Skeletal muscle cell (primary cell): ENCODE measurements around the gene RPS16.

Source experiments
- DNase-seq: peaks from one replicate; pipeline ENCODE4 v3.0.0-alpha.2; 2010; ENCODE audit warnings: low read depth
- H3K4me3 ChIP-seq: 2 replicates; pipeline ENCODE4 v1.5.1; 2011; ENCODE audit warnings: low read depth, mild to moderate bottlenecking, control low read depth, low read length, moderate library complexity

The RPS16 gene

DNA sequence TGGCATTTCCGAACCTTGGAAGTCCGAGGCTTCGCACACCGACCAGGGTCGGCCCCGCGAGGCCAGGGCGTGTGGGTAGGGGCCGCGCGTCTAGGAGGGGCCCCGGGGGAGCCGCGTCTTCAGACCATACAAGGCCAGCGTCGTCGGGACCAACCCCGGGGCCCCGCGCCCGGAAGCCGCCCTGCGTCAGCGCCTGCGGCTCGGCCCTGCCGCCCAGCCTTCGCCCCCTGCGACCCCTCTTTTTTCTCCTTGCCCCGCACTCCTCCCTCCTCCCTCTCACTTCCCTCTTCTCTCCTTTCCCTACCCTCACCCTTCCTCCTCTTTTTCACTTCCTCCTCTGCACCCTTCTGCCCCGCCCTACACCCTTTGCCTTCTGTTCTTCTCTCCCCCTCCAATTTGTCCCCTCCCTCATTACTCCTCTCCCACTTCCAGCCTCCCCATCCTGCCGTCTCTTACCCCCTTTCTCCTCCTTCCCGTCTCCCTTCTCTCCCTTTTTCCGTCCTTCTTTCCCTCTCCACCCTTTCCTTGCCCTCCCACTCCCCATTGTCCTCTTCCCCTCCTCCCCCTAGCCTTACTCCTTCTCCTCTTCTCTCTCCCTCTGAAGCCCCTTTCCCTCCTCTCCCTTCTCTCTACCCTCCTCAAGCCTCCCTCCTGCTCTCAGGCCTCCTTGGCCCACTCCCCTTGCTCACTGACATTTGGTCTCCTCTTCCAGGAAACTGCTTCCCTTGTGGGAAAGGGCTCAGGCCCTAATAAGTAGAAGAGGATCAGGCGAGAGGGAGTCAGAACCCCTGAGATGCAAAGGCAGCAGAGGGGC lies 25.5 kb downstream of the RPS16 start:
- no peak for DNase-seq
- peak overlapping the region; percentile 97 for H3K4me3 ChIP-seq

DNA sequence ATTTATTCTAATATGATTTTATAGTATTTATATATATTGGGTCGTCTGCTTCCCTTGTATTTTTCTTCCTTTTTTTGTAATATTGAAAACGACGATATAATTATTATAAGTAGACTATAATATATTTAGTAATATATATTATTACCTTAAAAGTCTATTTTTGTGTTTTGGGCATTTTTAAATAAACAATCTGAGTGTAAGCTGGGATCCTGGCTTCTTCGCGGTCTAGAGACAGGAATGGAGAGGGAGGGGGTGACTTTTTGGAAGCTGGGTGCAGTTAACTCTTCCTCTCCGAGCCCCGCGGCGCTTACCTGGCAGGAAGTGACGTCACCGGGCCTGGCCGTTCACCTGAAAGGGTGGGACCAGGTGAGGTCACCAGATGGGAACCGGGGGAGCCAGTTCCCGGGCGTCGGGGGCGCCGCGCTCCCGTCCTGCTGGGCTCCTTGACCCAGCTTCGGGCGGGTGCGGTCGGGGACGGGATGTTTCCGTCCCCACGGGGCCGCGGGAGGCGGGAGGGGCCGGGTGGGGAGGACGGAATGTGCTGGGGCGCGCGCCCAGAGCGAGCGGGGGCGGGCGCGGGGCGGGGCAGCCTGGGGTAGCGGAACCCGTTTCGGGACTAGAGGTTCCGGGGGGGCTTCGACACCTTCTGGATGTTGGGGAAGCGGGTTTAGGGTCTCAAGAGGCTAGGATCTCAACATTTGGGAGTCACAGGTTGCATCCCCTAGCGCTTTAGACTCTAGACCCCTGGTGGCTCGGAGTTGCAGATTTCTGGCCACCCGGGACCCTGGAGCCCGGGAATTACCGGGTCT lies 26.3 kb downstream of the RPS16 start:
- peak; percentile 61 for DNase-seq

DNA sequence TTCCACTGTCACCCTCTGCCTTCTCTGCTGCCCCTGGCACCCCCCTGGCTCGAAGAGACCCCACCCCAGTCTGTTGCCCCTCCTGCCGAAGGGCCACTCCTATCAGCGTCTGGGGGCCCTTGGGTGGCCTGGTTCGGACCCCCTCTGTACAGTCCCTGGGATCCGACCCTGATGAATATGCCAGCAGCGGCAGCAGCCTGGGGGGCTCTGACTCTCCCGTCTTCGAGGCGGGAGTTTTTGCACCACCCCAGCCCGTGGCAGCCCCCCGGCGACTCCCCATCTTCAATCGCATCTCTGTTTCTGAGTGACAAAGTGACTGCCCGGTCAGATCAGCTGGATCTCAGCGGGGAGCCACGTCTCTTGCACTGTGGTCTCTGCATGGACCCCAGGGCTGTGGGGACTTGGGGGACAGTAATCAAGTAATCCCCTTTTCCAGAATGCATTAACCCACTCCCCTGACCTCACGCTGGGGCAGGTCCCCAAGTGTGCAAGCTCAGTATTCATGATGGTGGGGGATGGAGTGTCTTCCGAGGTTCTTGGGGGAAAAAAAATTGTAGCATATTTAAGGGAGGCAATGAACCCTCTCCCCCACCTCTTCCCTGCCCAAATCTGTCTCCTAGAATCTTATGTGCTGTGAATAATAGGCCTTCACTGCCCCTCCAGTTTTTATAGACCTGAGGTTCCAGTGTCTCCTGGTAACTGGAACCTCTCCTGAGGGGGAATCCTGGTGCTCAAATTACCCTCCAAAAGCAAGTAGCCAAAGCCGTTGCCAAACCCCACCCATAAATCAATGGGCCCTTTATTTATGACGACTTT lies 27.1 kb downstream of the RPS16 start:
- H3K4me3 ChIP-seq, result peak overlapping the region; percentile 97

More for the DNA sequence above, 26.3 kb downstream of the RPS16 start:
- peak overlapping the region; percentile 97 for H3K4me3 ChIP-seq

DNA sequence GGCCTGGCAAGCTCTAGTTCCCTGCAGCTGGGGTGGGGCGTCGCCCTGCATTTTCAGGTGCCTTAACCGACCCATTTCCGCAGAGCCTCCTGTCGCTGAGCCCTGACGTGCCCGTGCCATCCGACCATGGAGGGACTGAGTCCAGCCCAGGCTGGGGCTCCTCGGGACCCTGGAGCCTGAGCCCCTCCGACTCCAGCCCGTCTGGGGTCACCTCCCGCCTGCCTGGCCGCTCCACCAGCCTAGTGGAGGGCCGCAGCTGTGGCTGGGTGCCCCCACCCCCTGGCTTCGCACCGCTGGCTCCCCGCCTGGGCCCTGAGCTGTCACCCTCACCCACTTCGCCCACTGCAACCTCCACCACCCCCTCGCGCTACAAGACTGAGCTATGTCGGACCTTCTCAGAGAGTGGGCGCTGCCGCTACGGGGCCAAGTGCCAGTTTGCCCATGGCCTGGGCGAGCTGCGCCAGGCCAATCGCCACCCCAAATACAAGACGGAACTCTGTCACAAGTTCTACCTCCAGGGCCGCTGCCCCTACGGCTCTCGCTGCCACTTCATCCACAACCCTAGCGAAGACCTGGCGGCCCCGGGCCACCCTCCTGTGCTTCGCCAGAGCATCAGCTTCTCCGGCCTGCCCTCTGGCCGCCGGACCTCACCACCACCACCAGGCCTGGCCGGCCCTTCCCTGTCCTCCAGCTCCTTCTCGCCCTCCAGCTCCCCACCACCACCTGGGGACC lies 27.9 kb downstream of the RPS16 start:
- no peak for DNase-seq
- H3K4me3 ChIP-seq, result peak overlapping the region; percentile 97

More for the DNA sequence above, 27.1 kb downstream of the RPS16 start:
- DNase-seq, result no peak

DNA sequence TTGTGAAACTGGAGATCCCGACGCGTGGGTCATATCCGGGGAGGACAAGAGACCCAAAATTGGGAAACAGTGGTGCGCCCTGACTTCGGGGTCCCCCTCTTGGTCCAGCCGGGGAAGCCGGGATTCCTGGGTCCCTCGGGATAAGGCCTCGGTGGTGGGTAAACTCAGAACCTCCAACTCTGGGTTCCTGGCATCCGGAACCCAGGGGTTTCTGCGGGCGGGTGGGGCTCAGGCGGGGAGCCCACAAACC lies 28.4 kb downstream of the RPS16 start:
- peak overlapping the region; percentile 97 for H3K4me3 ChIP-seq
- DNase-seq, result no peak

DNA sequence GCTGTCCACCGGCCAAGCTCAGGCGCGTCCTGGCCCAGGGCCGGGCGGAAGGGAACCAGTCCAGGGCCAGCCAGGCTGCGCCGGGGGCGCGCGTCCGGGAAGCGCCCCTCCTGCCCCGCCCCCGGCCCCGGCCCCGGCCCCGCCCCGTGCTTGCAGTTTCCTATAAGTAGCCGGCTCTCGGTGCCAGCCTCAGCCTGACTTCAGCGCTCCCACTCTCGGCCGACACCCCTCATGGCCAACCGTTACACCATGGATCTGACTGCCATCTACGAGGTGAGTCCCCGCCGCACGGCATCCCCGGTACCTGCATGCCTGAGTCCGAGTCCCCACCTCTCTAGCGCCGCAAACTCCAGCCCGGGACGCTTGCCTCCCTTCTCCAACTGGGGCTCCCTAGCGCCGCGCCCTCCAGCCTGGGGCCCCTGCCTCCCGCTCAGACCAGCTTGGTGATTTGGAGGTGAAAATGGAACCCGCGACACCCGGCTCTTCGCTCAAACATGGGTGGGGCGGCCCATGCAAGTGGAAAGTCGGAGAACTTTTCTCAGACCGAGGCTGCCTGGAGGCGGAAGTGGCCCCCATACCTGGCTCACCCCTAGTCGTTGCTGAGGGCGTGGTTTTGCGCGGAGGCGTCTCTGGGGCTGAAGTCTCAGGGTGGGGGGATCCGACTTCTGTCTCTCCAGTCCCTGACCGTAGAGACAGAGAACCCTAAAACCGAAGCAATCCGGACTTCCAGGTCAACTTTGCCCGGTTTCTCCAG lies 28.9 kb downstream of the RPS16 start, which contains the start of gene ZFP36:
ZFP36 (plus strand) TSS at position 192 of the 754 bp plus-strand sequence; CDS start at position 250, 58 bp downstream.
- H3K4me3 ChIP-seq, result peak within 1 kb of the TSS; percentile 97
- peak; percentile 63 for DNase-seq

DNA sequence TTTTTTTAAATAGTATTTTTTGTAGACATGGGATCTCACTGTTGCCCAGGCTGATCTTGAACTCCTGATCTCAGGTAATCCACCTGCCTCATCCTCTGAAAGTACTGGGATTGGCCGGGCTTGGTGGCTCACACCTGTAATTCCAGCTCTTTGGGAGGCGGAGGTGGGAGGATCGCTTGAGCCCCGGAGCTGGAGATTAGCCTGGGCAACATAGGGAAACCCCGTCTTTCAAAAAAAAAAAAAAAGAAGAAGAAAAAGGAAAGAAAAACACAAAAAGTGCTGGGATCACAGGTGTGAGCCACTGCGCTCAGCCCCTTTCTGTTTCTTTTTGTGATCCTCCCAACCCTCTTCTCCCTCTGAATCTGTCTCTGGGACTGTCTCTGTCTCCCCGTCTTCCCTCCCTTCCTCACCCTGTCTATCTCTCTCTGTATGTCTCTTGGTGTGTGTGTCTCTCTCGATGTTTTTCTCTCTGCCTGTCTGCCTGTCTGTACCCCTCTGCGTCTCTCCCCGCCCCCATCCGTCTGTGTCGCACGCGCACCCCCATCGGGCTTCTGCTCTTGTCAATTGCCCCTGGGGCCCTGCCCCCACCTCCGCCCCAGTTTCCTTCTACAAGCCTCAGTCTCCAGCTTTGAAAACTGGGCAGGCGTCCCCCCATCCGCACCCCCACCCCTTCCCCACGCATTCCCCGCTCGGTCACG lies 29.6 kb downstream of the RPS16 start:
- DNase-seq, result no peak
- peak overlapping the region; percentile 97 for H3K4me3 ChIP-seq

DNA sequence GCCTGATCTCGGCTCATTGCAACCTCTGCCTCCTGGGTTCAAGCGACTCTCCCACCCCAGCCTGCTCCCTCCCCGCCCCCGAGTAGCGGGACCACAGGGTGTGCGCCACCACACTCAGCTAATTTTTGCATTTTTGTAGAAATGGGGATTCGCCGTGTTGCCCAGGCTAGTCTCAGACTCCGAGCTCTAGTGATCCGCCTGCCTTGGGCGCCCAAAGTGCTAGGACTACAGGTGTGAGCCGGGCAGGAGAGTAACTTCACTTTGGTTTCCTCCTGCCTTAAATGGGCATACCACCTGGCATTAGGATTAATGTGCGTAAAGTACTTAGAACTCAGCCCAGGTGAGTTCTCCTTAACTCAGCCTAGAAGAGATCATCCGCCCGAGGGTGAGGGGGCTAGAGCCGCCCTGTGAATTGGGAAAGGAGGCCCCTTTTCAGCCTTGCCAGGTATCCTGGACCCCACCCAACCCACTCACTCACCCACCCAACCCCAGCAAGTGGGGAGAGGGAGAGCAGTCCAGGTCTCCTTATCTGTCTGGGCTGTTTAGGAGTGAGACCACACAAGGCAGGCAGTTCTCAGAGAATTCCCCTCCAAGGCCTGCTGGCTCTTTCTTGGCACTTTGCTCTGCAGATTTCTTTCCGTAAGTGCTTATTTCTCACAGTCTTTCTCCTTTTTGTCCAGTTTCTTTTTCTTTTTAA lies 30.3 kb downstream of the RPS16 start:
- H3K4me3 ChIP-seq, result no peak overlapping the region
- no peak for DNase-seq

DNA sequence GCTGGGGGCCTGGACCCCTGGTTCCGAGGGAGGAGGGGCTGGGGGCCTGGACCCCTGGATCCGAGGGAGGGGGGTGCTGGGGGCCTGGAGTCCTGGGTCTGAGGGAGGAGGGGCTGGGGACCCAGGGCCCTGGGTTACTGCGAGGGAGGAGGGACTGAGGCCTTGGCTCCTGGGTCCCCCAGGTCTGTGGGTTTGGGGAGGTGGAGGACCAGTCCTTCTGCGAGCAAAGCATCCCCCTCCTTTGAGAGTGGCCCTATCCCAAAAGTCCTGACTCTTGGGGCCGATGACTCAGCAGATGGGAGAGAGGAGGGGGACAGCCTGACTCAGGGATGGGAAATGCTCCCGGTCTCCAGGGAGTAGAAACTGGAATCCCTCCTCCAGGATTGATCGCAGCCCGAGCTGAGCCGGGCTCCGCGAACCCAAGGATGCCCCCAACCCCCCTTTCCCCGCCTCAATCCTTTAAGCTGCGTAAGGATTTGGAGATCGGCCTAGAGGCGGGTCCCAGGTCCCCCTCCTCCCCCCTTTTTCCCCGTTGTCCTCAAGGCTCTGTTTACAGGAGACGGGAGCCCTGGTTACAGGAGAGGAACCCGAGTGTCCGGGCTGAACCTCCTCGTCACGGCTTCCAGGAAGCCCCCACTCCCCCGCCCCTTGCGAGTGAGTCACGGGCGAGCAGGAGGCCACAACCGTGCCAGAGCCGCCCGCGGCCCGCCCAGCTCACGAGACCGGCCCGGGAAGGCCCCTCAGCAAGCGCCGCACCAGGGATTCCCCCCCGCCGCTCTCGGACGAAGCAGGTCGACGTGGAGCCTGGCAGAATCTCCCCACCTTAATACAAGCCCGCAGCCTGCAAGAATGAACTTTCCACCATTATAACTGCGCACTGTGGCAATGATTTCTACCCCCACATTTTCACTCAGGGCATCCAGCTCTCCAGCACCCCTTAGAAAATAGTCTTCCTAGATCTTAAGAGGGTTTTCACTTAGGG lies 32.1 kb downstream of the RPS16 start:
- H3K4me3 ChIP-seq, result peak overlapping the region; percentile 40
- peak; percentile 98 for DNase-seq

DNA sequence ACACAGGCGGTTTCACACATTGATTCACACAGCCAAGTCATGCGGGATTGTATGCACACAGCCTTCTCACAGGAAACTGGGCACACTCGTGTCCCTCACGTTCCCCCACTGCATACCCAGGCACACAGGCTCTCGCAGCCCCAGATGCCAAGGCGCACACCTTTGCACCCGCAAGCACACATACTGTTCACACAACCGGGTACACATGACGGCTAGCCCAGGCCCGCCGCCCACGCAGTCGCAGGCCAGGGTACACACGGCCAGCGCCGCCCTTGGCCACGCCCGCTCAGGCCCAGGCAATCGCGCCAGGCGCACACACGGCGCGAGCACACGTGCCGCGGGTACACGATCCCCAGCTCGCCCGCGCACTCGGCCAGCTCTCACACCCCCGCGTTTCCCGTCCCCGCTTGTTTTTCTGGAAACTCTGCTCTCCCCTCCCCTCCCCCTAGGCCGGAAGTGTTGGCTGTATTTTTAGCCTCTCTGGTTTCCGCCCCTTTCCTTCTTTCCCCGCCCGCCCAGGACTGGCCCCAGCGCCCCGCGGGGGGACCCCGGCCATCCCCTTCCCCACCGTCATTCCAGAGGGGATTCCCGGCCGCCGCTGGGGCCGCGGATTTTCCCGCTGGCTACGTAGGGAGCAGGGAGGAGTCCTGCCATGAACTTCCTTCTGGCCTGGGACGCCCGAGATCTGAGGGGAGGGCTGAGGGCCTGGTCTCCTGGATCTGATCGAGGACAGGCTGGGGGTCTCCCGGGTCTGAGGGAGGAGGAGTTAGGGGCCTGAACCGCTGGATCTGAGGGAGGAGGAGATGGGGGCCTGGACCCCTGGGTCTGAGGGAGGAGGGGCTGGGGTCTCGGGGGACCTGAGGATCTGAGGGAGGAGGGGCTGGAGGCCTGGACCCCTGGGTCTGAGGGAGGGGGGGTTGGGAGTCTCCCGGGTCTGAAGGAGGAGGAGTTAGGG lies 33.1 kb downstream of the RPS16 start:
- DNase-seq, result peak; percentile 79
- H3K4me3 ChIP-seq, result peak overlapping the region; percentile 40

DNA sequence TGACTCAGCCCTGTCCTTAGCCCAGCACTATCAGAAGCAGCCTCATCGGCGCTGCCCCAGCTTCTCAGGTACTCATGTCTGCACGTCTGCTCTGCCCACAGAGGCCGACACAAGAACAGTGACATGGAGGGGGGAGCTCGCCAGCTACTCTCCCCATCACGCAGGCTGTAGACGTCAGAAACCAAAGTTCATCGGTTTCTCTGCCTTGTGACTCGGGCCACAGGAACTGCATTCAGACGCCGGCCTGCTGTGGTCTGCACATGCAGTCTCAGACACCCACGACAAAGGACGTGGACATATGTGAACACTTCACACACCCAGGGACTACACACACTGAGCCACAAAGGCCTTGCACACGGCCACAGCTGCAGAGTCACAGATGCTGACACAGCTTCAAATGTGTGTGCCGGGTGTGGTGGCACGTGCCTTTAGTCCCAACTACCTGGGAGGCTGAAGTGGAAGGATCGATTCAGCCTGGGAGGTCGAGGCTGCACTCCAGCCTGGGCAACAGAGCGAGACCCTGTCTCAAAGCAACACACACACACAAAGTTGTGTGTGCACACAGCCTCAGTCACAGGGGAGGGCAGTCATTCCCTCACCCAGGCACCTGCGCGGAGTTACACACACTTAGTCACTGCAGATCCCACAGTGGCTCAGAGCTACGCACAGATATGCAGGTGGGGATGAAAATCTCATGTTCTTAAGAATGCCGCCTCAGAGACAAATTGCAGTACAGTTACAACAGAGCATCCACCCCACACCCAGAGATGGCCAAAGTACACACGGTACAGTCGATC lies 34.0 kb downstream of the RPS16 start:
- DNase-seq, result peak; percentile 72
- no peak overlapping the region for H3K4me3 ChIP-seq

DNA sequence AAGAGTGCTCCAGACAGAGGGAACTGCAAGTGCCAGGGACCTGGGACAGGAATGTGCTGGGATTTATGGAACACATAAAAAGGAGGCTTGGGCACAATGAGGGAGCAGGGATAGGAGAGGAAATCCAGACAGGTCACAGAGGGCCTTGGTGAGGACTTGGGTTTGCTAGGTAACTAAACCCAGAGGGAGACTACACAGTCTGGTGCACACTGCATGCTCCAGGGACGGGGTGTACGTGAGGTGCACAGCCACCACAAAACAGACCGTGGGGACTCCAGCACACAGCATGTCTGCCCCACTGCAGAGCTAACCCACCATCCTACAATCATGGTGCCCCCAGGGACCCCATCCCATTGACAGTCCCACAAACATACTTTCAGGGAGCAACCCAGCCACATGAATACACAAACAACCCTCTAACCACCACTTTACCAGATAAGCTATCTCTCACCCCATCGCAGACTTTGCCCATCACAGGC lies 34.6 kb downstream of the RPS16 start:
- no peak overlapping the region for H3K4me3 ChIP-seq
- DNase-seq, result no peak

DNA sequence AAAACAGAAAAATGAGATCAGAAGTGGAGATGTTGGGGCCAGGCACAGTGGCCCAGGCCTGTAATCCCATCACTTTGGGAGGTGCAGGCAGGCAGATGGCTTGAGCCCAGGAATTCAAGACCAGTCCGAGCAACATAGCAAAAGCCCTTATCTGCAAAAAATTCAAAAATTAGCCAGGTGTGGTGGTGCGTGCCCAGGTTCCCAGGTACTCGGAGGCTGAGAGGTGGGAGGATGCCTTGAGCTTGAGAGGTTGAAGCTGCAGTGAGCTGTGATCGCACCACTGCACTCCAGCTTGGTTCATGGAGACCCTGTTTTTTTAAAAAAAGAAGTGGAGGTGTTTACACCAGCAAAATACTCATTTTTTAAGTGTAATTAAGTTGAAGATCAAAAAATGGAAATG lies 35.7 kb downstream of the RPS16 start:
- no peak overlapping the region for H3K4me3 ChIP-seq
- no peak for DNase-seq

DNA sequence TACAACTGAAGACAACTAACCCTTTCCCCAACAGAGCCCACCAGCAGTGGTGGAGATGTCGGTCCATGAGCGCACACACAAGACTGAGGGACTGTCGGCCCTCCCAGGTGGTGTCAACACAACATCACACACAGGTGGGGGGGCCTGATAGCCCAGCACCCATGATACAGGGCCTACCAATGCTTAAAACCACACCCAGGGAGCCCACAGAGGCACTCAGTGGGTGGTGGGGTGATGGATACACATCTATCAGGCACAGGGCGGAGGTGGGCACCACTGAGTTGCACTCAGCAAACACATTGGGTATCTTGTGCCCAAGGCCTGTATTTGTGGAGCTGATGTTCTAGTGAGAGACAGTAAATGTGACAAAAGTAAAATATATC lies 36.1 kb downstream of the RPS16 start:
- no peak for DNase-seq
- no peak overlapping the region for H3K4me3 ChIP-seq
